Neuronal stem cell (in vitro differentiated cells): ENCODE results near the gene INO80E.
A peak's percentile ranks its signal among the peaks of the same experiment; 100 is the strongest.
"Not testable (repeated sequence)": the region's sequence is repeated elsewhere in the genome, so short reads cannot be mapped to it uniquely, and the experiment has no call there.

Experiments
- DNase-seq: peaks from one replicate; pipeline ENCODE4 v3.0.0-alpha.2; 2013; ENCODE audit warnings: low spot score
- H2AFZ ChIP-seq: one replicate; pipeline ENCODE4 v1.6.1; 2013; ENCODE audit warnings: mild to moderate bottlenecking, low read length, inconsistent platforms
- H2AK5ac ChIP-seq: 2 replicates; pipeline ENCODE4 v1.6.1; 2013; ENCODE audit warnings: low read depth, mild to moderate bottlenecking, inconsistent platforms, low read length, moderate library complexity, mixed read lengths
- H2BK120ac ChIP-seq: 2 replicates; pipeline ENCODE4 v1.6.1; 2013; ENCODE audit warnings: low read depth, mild to moderate bottlenecking, inconsistent platforms, low read length, moderate library complexity, mixed read lengths
- H2BK12ac ChIP-seq: one replicate; pipeline ENCODE4 v1.6.1; 2013; ENCODE audit warnings: low read length, inconsistent platforms
- H2BK15ac ChIP-seq: 2 replicates; pipeline ENCODE4 v1.6.1; 2013; ENCODE audit warnings: mild to moderate bottlenecking, low read length, inconsistent platforms, mixed read lengths
- H2BK5ac ChIP-seq: one replicate; pipeline ENCODE4 v1.6.1; 2013; ENCODE audit warnings: inconsistent platforms, mild to moderate bottlenecking, low read length, moderate library complexity
- H3K14ac ChIP-seq: one replicate; pipeline ENCODE4 v1.6.1; 2013; ENCODE audit warnings: low read length, inconsistent platforms
- H3K18ac ChIP-seq: 2 replicates; pipeline ENCODE4 v1.6.1; 2013; ENCODE audit warnings: low read length, inconsistent platforms
- H3K23ac ChIP-seq: 2 replicates; pipeline ENCODE4 v1.6.1; 2013; ENCODE audit warnings: low read depth, mild to moderate bottlenecking, mixed read lengths, low read length, inconsistent platforms; ENCODE audit not compliant: poor library complexity
- H3K27ac ChIP-seq: replicated peaks from 3 replicates; pipeline ENCODE4 v1.5.1; 2013; ENCODE audit warnings: low read length, inconsistent platforms
- H3K27me3 ChIP-seq, 3 experiments: 2 replicates each; pipeline ENCODE4 v1.6.1; 2013; ENCODE audit warnings: low read length in 3 of 3, mild to moderate bottlenecking in 2 of 3, inconsistent platforms in 1 of 3, low read depth in 1 of 3, mixed read lengths in 1 of 3, moderate library complexity in 1 of 3; ENCODE audit not compliant: control insufficient read depth in 3 of 3, insufficient read depth in 3 of 3
- H3K36me3 ChIP-seq, 2 donors: replicated peaks in 1 of 2; 2 replicates each; pipeline ENCODE4 v1.6.1; 2013; ENCODE audit warnings: low read length in 2 of 2; ENCODE audit not compliant: control insufficient read depth in 2 of 2, insufficient read depth in 2 of 2
- H3K4ac ChIP-seq: 2 replicates; pipeline ENCODE4 v1.6.1; 2013; ENCODE audit warnings: inconsistent platforms, mild to moderate bottlenecking, low read length, moderate library complexity
- H3K4me1 ChIP-seq, 2 donors: 1 replicate in 1 of 2; 2 replicates in 1 of 2; pipeline ENCODE4 v1.6.1; 2013; ENCODE audit warnings: low read length in 2 of 2, low read depth in 1 of 2; ENCODE audit not compliant: control insufficient read depth in 2 of 2, insufficient read depth in 1 of 2
- H3K4me2 ChIP-seq: one replicate; pipeline ENCODE4 v1.6.1; 2013; ENCODE audit warnings: mild to moderate bottlenecking, low read length, inconsistent platforms; ENCODE audit not compliant: insufficient read depth, poor library complexity, severe bottlenecking
- H3K4me3 ChIP-seq, 2 donors: 2 replicates each; pipeline ENCODE4 v1.5.1; 2013; ENCODE audit warnings: low read length in 2 of 2, mild to moderate bottlenecking in 2 of 2, inconsistent platforms in 1 of 2, moderate library complexity in 1 of 2
- H3K79me1 ChIP-seq: one replicate; pipeline ENCODE4 v1.6.1; 2013; ENCODE audit warnings: low read depth, mild to moderate bottlenecking, inconsistent platforms, low read length, moderate library complexity
- H3K9ac ChIP-seq: one replicate; pipeline ENCODE4 v1.6.1; 2013; ENCODE audit warnings: mild to moderate bottlenecking, low read depth, low read length, inconsistent platforms; ENCODE audit not compliant: poor library complexity
- H3K9me3 ChIP-seq, 2 donors: replicated peaks in 1 of 2; 2 replicates each; pipeline versions ENCODE3 to v1.6.1; 2013; ENCODE audit warnings: low read length in 2 of 2, mild to moderate bottlenecking in 2 of 2, inconsistent platforms in 1 of 2, low read depth in 1 of 2, mixed read lengths in 1 of 2, moderate library complexity in 1 of 2; ENCODE audit not compliant: control insufficient read depth in 2 of 2, insufficient read depth in 1 of 2
- H4K8ac ChIP-seq: one replicate; pipeline ENCODE4 v1.6.1; 2013; ENCODE audit warnings: low read depth, mild to moderate bottlenecking, inconsistent platforms, low read length, moderate library complexity
- H4K91ac ChIP-seq: one replicate; pipeline ENCODE4 v1.6.1; 2013; ENCODE audit warnings: low read length, low read depth, mild to moderate bottlenecking, inconsistent platforms; ENCODE audit not compliant: poor library complexity
- WGBS, 2 donors: extraction: QIAGEN DNeasy Blood & Tissue Kit; methylation state at CpG; one replicate each; pipeline ENCODE4 v1.1.7; 2013; ENCODE audit warnings: missing lambda C conversion rate in 2 of 2, mixed read lengths in 1 of 2; ENCODE audit not compliant: insufficient read length in 2 of 2, insufficient replicate concordance in 1 of 2; ENCODE audit errors: extremely low coverage in 2 of 2; 5-methylcytosine and 5-hydroxymethylcytosine counted together

INO80E gene

DNA sequence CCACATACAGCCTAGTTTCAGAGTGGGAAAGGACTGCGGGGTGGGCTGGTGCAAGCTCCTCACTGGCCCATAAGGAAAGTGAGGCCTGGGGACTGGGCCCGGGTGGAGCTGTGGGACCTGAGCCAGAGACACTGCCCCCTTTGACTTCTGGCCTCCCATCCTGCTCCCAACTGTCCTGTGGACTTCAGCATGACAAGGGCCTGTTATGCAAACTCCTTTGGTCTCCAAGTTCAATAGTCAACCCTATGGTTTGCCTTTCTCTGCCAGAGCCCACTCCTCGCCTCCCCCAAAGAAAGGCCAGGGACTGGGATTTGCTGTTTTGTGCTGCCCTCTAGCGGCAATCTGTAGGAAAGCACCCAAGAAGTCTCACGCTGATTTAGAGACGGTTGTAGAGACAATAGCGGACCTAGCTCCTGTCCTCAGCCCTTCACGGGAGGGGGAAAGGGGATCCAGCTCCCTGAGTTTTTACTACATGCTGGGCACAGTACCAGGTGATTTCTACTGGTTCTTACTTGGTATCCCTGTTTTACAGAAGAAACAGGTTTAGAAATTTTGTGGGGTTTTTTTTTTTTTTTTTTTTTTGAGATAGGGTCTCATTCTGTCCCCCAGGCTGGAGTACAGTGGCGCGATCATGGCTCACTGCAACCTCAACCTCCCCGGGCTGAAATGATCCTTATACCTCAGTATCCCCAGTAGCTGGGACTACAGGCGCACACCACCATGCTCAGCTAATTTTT, 36.2 kb downstream of the INO80E start:
- Histone ChIP-seq H2AFZ (peak overlapping the region; percentile 94), H3K79me1 (peaks cover 2% of the 10 kb centered on the region), H2BK12ac (no peak overlapping the region), H3K9me3 (no peaks in the 10 kb centered on the region), H2BK120ac (no peak overlapping the region), H2BK5ac (no peak overlapping the region), H3K4me3 (no peak overlapping the region), H3K4me1 (peaks cover 12 to 25% of the 10 kb centered on the region in 2 donors), H2BK15ac (no peak overlapping the region), H3K14ac (no peak overlapping the region), H3K36me3 (no peaks in the 10 kb centered on the region), H3K27ac (no peak overlapping the region), H3K23ac (peak overlapping the region; percentile 23), H3K4me2 (no peak overlapping the region), H2AK5ac (no peak overlapping the region), H3K18ac (no peak overlapping the region), H4K8ac (no peak overlapping the region), H3K9ac (no peak overlapping the region), H3K27me3 (peaks cover 0 to 14% (median 2%) of the 10 kb centered on the region in 3 experiments), H3K4ac (no peak overlapping the region), H4K91ac (no peak overlapping the region)
- peak; percentile 86 for DNase-seq
- WGBS, 2 donors = no CpG with 5 or more reads among the region's 12 CpGs

DNA sequence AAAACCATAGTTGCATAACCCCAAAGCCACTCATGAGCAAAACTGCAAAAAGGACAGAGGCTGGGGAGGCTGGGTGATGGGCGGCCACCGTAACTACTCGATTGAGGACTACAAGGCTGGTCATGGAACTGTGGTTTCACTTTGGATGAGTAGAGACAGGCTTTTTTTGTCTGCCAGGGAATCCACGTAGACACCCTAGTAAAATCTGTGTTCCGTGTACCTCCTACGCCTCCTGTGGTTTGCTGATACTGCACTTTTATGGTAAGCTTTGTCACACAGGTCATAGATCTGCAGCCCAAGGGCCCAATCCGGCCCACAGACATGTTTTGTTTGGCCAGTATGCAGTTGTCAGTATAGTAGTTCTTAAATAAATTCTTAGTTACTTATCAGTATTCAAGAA, 37.2 kb downstream of the INO80E start:
- H3K9me3 ChIP-seq = no peaks in the 10 kb centered on the region
- H2BK5ac ChIP-seq = no peak overlapping the region
- no peak overlapping the region for H2BK12ac ChIP-seq
- peaks cover 0 to 13% (median 2%) of the 10 kb centered on the region in 3 experiments for H3K27me3 ChIP-seq
- DNase-seq = no peak
- no peak overlapping the region for H4K91ac ChIP-seq
- no peak overlapping the region for H3K4ac ChIP-seq
- H2AFZ ChIP-seq = no peak overlapping the region
- H3K23ac ChIP-seq = no peak overlapping the region
- H3K18ac ChIP-seq = no peak overlapping the region
- H3K14ac ChIP-seq = no peak overlapping the region
- no peaks in the 10 kb centered on the region for H3K36me3 ChIP-seq
- no CpG with 5 or more reads among the region's 7 CpGs for WGBS, 2 donors
- H3K4me2 ChIP-seq = no peak overlapping the region
- no peak overlapping the region for H2BK120ac ChIP-seq
- H3K4me3 ChIP-seq = no peak overlapping the region
- peaks cover 2% of the 10 kb centered on the region for H3K79me1 ChIP-seq
- H2BK15ac ChIP-seq = peak overlapping the region; percentile 5
- no peak overlapping the region for H3K9ac ChIP-seq
- H3K4me1 ChIP-seq = peaks cover 12 to 23% of the 10 kb centered on the region in 2 donors
- no peak overlapping the region for H2AK5ac ChIP-seq
- no peak overlapping the region for H3K27ac ChIP-seq
- H4K8ac ChIP-seq = no peak overlapping the region

DNA sequence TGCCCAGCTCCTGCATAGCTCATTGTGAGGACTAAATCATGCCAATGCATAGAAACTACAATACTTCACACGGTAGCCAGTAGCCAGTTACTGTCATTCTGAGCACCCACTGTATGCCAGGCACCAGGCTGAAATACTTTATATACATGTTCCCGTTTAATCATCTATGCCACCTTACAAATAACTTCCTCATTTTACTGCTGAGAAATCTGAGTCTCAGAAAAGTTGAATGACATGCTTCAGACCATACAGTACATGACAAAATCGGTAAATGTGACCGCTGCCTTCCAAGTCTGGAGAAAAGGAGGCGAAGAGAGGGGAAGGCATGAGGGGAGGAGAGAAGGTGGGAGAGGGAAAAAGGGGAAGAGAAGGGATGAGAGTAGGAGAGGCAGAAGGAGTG, 44.2 kb downstream of the INO80E start:
- Histone ChIP-seq H2BK5ac (no peak overlapping the region), H4K91ac (no peak overlapping the region), H3K4me1 (peaks cover 0 to under 1% of the 10 kb centered on the region in 2 donors), H3K9me3 (peaks cover 0 to under 1% of the 10 kb centered on the region in 2 donors), H3K4ac (no peak overlapping the region), H3K4me2 (no peak overlapping the region), H3K79me1 (peaks cover 3% of the 10 kb centered on the region), H3K27me3 (peaks cover 0 to 1% (median 0%) of the 10 kb centered on the region in 3 experiments), H2BK12ac (no peak overlapping the region), H3K14ac (no peak overlapping the region), H2AK5ac (no peak overlapping the region), H3K9ac (no peak overlapping the region), H3K18ac (no peak overlapping the region), H2BK120ac (no peak overlapping the region), H3K36me3 (no peaks in the 10 kb centered on the region), H3K27ac (no peak overlapping the region), H2BK15ac (no peak overlapping the region), H4K8ac (no peak overlapping the region), H3K4me3 (no peak overlapping the region), H2AFZ (no peak overlapping the region), H3K23ac (no peak overlapping the region)
- WGBS, 2 donors = no CpG with 5 or more reads among the region's 5 CpGs
- no peak for DNase-seq

- H2BK15ac ChIP-seq, H4K91ac ChIP-seq, H2AFZ ChIP-seq, H3K4me2 ChIP-seq, H2BK12ac ChIP-seq, H2BK120ac ChIP-seq, H3K4ac ChIP-seq, H3K4me3 ChIP-seq, H2BK5ac ChIP-seq, H3K27ac ChIP-seq, H3K9ac ChIP-seq, H3K36me3 ChIP-seq, H2AK5ac ChIP-seq, H3K23ac ChIP-seq, H3K9me3 ChIP-seq, H3K79me1 ChIP-seq, H3K14ac ChIP-seq, H3K4me1 ChIP-seq, H3K18ac ChIP-seq, DNase-seq, H4K8ac ChIP-seq, H3K27me3 ChIP-seq: not testable (repeated sequence)
- no CpG with 5 or more reads among the region's 5 CpGs for WGBS, 2 donors
These were observed 44.6 kb downstream of the INO80E start for GRCh38 chr16:30040690-30041089.
